GM12878 (cell line): ENCODE data around the gene GTSE1. TPM values are rescaled to one million over a fixed set of nuclear protein-coding genes. Genes with fewer than 3 reads are reported as not detected.

Experiments
- ATAC-seq: fragments of 200-7000 bp; cut with Tn5 transposase; 3 replicates; pipeline ENCODE4 v1.9.1; 2020; ENCODE audit warnings: mild to moderate bottlenecking, moderate library complexity
- BruUV-seq: library from RNA; stranded (reverse); fragments of 400-500 nt; replicated peaks from 2 replicates; lab custom pipeline; 2021; lab: Mats Ljungman, UMichigan
- CTCF ChIA-PET: fragments of 300-600 bp; sonication (Branson Sonifier 250); formaldehyde crosslinking; extraction: SDS; loops from one replicate; lab custom pipeline; 2021; ENCODE audit warnings: inconsistent platforms; lab: Yijun Ruan, JAX
- POLR2A ChIA-PET: fragments of 350-600 bp; formaldehyde crosslinking; extraction: SDS; loops from one replicate; lab custom pipeline; 2021; ENCODE audit warnings: inconsistent platforms; lab: Charles Lee
- RAD21 ChIA-PET: fragments of 300-600 bp; sonication (Branson Sonifier 250); formaldehyde crosslinking; loops from one replicate; lab custom pipeline; 2023; ENCODE audit warnings: antibody characterized with exemption; ENCODE audit not compliant: unreplicated experiment; lab: Charles Lee
- SMC1A ChIA-PET: fragments of 300-600 bp; sonication (Branson Sonifier 250); formaldehyde crosslinking; loops from one replicate; lab custom pipeline; 2023; ENCODE audit not compliant: unreplicated experiment, uncharacterized antibody; lab: Charles Lee
- DNase-seq: peaks from one replicate; pipeline ENCODE4 v3.0.0-alpha.2; 2011; ENCODE audit warnings: low read depth, low spot score
- FAIRE-seq: peaks from 3 replicates; lab custom pipeline; 2011; peaks lifted over from hg19 to GRCh38; lab: Jason Lieb, UNC
- H2AFZ ChIP-seq: 2 replicates; pipeline ENCODE4 v1.6.0; 2011; ENCODE audit warnings: low read depth, low read length, control low read depth; ENCODE audit not compliant: control insufficient read depth
- H3K27ac ChIP-seq: 2 replicates; pipeline ENCODE4 v1.5.1; 2011; ENCODE audit warnings: control low read depth; ENCODE audit not compliant: control insufficient read depth, insufficient read depth
- H3K27me3 ChIP-seq, 2 experiments: replicated peaks in 1 of 2; 2 replicates each; pipeline versions ENCODE4 v1.6.0 to v1.6.1; 2011; ENCODE audit warnings: low read length in 1 of 2; ENCODE audit not compliant: control insufficient read depth in 2 of 2, insufficient read depth in 2 of 2
- H3K36me3 ChIP-seq, 2 experiments: 2 replicates each; pipeline ENCODE4 v1.5.1; 2011; ENCODE audit warnings: low read length in 1 of 2; ENCODE audit not compliant: control insufficient read depth in 2 of 2, insufficient read depth in 2 of 2
- H3K4me1 ChIP-seq: 2 replicates; pipeline ENCODE4 v1.6.1; 2011; ENCODE audit warnings: mild to moderate bottlenecking, low read length, moderate library complexity, mixed read lengths; ENCODE audit not compliant: control insufficient read depth, insufficient read depth
- H3K4me2 ChIP-seq: 2 replicates; pipeline ENCODE4 v1.6.0; 2011; ENCODE audit warnings: control low read depth; ENCODE audit not compliant: control insufficient read depth, insufficient read depth
- H3K4me3 ChIP-seq: fragments of 200-600 bp; sonication (generic); 2 replicates; pipeline ENCODE4 v1.5.1; 2016
- H3K79me2 ChIP-seq: 2 replicates; pipeline ENCODE4 v1.6.0; 2011; ENCODE audit warnings: low read length; ENCODE audit not compliant: control insufficient read depth, insufficient read depth
- H3K9ac ChIP-seq: 2 replicates; pipeline ENCODE4 v1.8.0; 2011; ENCODE audit warnings: low read length, control low read depth, mixed read lengths; ENCODE audit not compliant: control insufficient read depth, insufficient read depth
- H3K9me3 ChIP-seq: replicated peaks from 3 replicates; pipeline ENCODE4 v1.5.1; 2011; ENCODE audit warnings: mild to moderate bottlenecking, low read length; ENCODE audit not compliant: control insufficient read depth, insufficient read depth
- H4K20me1 ChIP-seq: 2 replicates; pipeline ENCODE4 v1.6.0; 2011; ENCODE audit not compliant: control insufficient read depth, insufficient read depth
- CHD2 ChIP-seq: IDR thresholded peaks from 2 replicates; pipeline ENCODE4 v1.6.1; 2011; ENCODE audit warnings: low read depth, low read length, improper control_type of control experiment, borderline replicate concordance
- NFIC ChIP-seq: IDR thresholded peaks from 2 replicates; pipeline ENCODE4 v1.6.1; 2012; ENCODE audit warnings: low read depth, mild to moderate bottlenecking, inconsistent platforms, low read length, moderate library complexity
- POLR2AphosphoS5 ChIP-seq: IDR thresholded peaks from 2 replicates; pipeline ENCODE4 v1.6.1; 2011; ENCODE audit warnings: mild to moderate bottlenecking, low read length, inconsistent platforms
- RFX5 ChIP-seq: IDR thresholded peaks from 2 replicates; pipeline ENCODE4 v1.6.1; 2011; ENCODE audit warnings: low read depth, low read length, improper control_type of control experiment
- RUNX3 ChIP-seq: IDR thresholded peaks from 2 replicates; pipeline ENCODE4 v1.6.1; 2012; ENCODE audit warnings: low read length, inconsistent platforms
- SIX5 ChIP-seq: IDR thresholded peaks from 2 replicates; pipeline ENCODE4 v1.6.1; 2011; ENCODE audit warnings: mild to moderate bottlenecking, low read depth, low read length, moderate library complexity; ENCODE audit not compliant: severe bottlenecking
- SREBF1 ChIP-seq: IDR thresholded peaks from 2 replicates; pipeline ENCODE4 v1.6.1; 2012; ENCODE audit warnings: mild to moderate bottlenecking, low read length
- SUZ12 ChIP-seq: fragments of 200-600 bp; sonication (generic); IDR thresholded peaks from one replicate; pipeline ENCODE4 v1.6.1; 2018; ENCODE audit warnings: antibody characterized with exemption, mild to moderate bottlenecking; ENCODE audit not compliant: unreplicated experiment
- TCF3 ChIP-seq: IDR thresholded peaks from 2 replicates; pipeline ENCODE4 v1.6.1; 2012; ENCODE audit warnings: low read depth, mild to moderate bottlenecking, low read length, borderline replicate concordance; ENCODE audit not compliant: insufficient read depth
- WGBS: methylation state at CpG from one replicate; pipeline ENCODE4 v1.1.6; 2016; ENCODE audit warnings: low lambda C conversion rate; ENCODE audit not compliant: insufficient replicate concordance, insufficient coverage; ENCODE audit errors: missing lambda C conversion rate; 5-methylcytosine and 5-hydroxymethylcytosine counted together
- in situ Hi-C: fragments of 300-500 bp; cut with MboI; formaldehyde crosslinking; loops from 9 replicates; pipeline ENCODE4 v1.14.3; 2018; ENCODE audit warnings: mixed read lengths
- intact Hi-C: fragments of 100-400 bp; cut with micrococcal nuclease; formaldehyde crosslinking; loops from one replicate; pipeline ENCODE4 v1.14.2; 2022; ENCODE audit not compliant: unreplicated experiment
- polyA plus RNA-seq, 11 experiments: library from polyadenylated mRNA; depleted of rRNA in 4 of 11; unstranded in 6 of 11; stranded (reverse) in 5 of 11; fragments of >200 nt; fragmentation: Nextera tagmentation in 4 of 11; fragmentation: Illumina TruSeq in 1 of 11; extraction: Ambion mirVana in 4 of 11; extraction: Trizol in 1 of 11; gene quantifications; 1 replicate in 1 of 11; 2 replicates in 10 of 11; pipeline versions ENCODE4 v1.2.1 to v1.2.3, GENCODE V29; 2011 to 2016; ENCODE audit warnings: inconsistent platforms in 2 of 11, missing spikeins in 2 of 11, low read depth in 1 of 11
- total RNA-seq, 4 experiments: library from RNA; depleted of rRNA in 3 of 4; stranded (reverse); fragments of >200 nt in 3 of 4; fragmentation: Illumina TruSeq in 1 of 4; extraction: Trizol in 1 of 4; gene quantifications; 2 replicates each; pipeline versions ENCODE4 v1.2.1 to v1.2.3, GENCODE V29; 2013 to 2021
- TF ChIP-seq, protein P1 (sequence below), 3 experiments: IDR thresholded peaks in 2 of 3; conservative IDR thresholded peaks in 1 of 3; 2 replicates each; pipeline ENCODE4 v1.5.1; 2011; ENCODE audit warnings: low read depth in 3 of 3, low read length in 3 of 3, mild to moderate bottlenecking in 3 of 3, control low read depth in 2 of 3, moderate library complexity in 2 of 3, inconsistent platforms in 1 of 3, mixed read lengths in 1 of 3; ENCODE audit not compliant: control insufficient read depth in 2 of 3, insufficient read depth in 1 of 3; ENCODE audit errors: extremely low read depth in 1 of 3
- TF ChIP-seq, protein P2 (sequence below): fragments of 450-650 bp; IDR thresholded peaks from 2 replicates; pipeline ENCODE4 v1.6.1; 2017; ENCODE audit warnings: low read depth, mild to moderate bottlenecking, moderate library complexity

Gene GTSE1
- total and polyA plus RNA-seq, 10 of the 15 experiments (the other 5 are each of a cell fraction or from before 2014, with no cell fraction given), result 6.6 to 46.2 (median 32.3) TPM

DNA sequence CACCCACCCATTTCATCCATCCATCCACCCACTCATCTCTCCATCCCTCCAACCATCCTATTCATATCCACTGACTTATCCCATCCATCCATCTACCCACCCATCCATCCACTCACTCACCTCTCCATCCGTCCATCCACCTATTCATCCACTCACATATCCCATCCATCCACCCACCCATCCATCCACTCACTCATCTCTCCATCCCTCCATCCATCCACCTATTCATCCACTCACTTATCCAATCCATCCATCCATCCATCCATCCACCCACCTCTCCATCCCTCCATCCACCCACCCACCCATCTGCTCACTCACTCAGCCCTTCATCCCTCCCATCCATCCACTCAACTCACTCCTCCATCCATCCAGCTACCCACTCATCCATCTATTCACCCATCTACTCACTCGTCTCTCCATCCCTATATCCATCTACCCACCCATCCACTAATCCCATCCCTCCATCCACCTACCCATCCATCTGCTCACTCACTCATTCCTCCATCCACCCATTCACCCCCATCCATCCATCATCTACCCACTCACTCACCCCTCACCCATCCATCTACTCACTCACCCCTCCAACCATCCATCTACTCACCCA lies 75.1 kb downstream of the GTSE1 start:
- TF ChIP-seq SIX5, result no peak
- no peak for TF ChIP-seq RUNX3
- TF ChIP-seq TCF3, result no peak
- no peak for TF ChIP-seq CHD2
- no peak for TF ChIP-seq POLR2AphosphoS5
- TF ChIP-seq SUZ12, result no peak
- no peak for TF ChIP-seq RFX5
- TF ChIP-seq, protein P1, sequence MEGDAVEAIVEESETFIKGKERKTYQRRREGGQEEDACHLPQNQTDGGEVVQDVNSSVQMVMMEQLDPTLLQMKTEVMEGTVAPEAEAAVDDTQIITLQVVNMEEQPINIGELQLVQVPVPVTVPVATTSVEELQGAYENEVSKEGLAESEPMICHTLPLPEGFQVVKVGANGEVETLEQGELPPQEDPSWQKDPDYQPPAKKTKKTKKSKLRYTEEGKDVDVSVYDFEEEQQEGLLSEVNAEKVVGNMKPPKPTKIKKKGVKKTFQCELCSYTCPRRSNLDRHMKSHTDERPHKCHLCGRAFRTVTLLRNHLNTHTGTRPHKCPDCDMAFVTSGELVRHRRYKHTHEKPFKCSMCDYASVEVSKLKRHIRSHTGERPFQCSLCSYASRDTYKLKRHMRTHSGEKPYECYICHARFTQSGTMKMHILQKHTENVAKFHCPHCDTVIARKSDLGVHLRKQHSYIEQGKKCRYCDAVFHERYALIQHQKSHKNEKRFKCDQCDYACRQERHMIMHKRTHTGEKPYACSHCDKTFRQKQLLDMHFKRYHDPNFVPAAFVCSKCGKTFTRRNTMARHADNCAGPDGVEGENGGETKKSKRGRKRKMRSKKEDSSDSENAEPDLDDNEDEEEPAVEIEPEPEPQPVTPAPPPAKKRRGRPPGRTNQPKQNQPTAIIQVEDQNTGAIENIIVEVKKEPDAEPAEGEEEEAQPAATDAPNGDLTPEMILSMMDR (IDR thresholded peaks at IDR 0.05 in 2 of 3, conservative IDR thresholded peaks at IDR 0.05 in 1 of 3; ENCODE audit: control insufficient read depth in 2 of 3, extremely low read depth in 1 of 3, insufficient read depth in 1 of 3, low read depth in 3 of 3, low read length in 3 of 3), result no peak
- no peak for TF ChIP-seq NFIC
- TF ChIP-seq, protein P2, sequence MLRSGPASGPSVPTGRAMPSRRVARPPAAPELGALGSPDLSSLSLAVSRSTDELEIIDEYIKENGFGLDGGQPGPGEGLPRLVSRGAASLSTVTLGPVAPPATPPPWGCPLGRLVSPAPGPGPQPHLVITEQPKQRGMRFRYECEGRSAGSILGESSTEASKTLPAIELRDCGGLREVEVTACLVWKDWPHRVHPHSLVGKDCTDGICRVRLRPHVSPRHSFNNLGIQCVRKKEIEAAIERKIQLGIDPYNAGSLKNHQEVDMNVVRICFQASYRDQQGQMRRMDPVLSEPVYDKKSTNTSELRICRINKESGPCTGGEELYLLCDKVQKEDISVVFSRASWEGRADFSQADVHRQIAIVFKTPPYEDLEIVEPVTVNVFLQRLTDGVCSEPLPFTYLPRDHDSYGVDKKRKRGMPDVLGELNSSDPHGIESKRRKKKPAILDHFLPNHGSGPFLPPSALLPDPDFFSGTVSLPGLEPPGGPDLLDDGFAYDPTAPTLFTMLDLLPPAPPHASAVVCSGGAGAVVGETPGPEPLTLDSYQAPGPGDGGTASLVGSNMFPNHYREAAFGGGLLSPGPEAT, result no peak
- no peak for TF ChIP-seq SREBF1
- intact Hi-C loops (no loop called here), in situ Hi-C loops (no loop called here)
- no peak for FAIRE-seq
- H2AFZ ChIP-seq, result no peak overlapping the region
- POLR2A ChIA-PET, result no interaction called here
- whole genome bisulfite sequencing, result 0% methylated on average over 2 of the region's 2 CpGs
- no peak overlapping the region for H3K27ac ChIP-seq
- CTCF ChIA-PET, result no interaction called here
- RAD21 ChIA-PET, result interaction anchor here (0.8 kb wide), 1 partner anchor 30 kb away, joined by 3 read pairs; no protein-coding TSS in a partner anchor
- no peaks in the 10 kb centered on the region for H3K27me3 ChIP-seq
- H3K4me2 ChIP-seq, result no peak overlapping the region
- H3K4me1 ChIP-seq, result peaks cover 6% of the 10 kb centered on the region
- no peaks in the 10 kb centered on the region for H4K20me1 ChIP-seq
- SMC1A ChIA-PET, result no interaction called here
- no peaks in the 10 kb centered on the region for H3K79me2 ChIP-seq
- BruUV-seq, result no TSS peak
- no peaks in the 10 kb centered on the region for H3K36me3 ChIP-seq
- no peak overlapping the region for H3K4me3 ChIP-seq
- H3K9me3 ChIP-seq, result peaks cover 3% of the 10 kb centered on the region; the same call in 2 of the 3 replicates
- no peak for DNase-seq
- no peak overlapping the region for H3K9ac ChIP-seq
- ATAC-seq, result no peak
